ENCODE results near the gene TENM4.

TENM4 gene

DNA sequence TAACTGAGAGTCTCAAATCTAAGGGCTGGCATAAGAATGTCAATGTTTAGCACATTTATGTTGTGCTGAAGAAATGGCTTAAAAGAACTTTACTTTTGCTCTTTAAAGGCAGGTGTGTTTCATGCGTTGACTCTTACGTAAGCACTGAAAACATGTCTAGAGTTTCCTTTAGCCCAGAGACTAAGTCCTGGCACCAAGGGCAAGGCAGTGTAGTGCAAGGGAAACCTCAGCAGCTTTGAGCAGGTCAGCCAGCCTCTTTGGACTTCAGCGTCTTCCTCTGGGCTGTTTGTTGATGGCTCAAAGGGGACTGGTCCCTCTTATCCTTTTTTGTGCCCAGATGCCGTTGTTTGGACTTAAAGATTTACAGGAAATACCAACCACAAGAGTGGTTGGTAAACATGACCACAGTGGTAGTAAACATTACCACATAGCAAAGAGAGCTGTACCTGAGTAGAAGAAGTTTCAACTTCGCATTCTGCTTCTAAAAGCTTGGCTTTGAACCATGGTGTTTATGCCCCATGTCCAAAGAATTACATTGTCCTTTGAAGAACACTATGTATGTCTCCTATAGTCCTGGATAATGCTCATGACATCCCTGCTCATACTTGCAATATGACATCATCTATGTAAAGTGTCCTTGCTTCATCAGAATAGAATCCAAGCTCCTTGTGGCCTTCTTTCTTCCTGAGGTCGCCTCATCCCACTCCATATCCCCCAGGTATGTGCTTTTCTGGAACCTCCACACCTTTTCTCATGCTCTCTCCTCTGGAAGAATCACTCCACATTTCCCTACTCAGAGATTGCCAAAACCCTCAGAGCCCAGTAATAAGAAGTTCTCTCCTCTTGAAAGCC, 23.5 kb downstream of the TENM4 start:
- no peak for TF ChIP-seq CTCF (IDR thresholded peaks at IDR 0.05; ENCODE audit: control insufficient read depth, insufficient read depth, low read depth, low read length, missing control alignments)
- H3K4me3 ChIP-seq (ENCODE audit: control insufficient read depth, low read depth, low read length), result no peak overlapping the region
- DNase-seq (ENCODE audit: low read depth), result no peak

DNA sequence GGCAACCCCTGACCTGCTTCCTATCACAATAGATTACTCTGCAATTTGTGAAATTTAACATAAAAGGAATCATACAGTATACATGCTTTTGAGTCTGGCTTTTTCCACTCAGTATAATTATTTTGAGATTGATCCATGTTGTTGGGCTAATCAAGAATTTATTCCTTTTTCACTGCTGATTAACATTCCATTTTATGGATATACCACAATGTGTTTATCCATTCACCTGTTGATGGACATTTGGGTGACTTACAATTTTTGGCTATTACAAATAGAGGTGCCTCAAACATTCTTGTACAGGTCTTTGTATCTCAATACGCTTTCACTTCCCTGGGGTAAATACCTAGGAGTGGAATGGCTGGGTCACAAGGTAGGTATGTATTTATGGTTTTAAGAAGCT, 24.9 kb downstream of the TENM4 start:
- no peak overlapping the region for H3K4me3 ChIP-seq (ENCODE audit: control insufficient read depth, low read depth, low read length)
- no peak for TF ChIP-seq CTCF (IDR thresholded peaks at IDR 0.05; ENCODE audit: control insufficient read depth, insufficient read depth, low read depth, low read length, missing control alignments)
- DNase-seq (ENCODE audit: low read depth), result no peak

GRCh38 chr11:79415411-79415810, 25.4 kb downstream of the TENM4 start:
- no peak for DNase-seq (ENCODE audit: low read depth)
- H3K4me3 ChIP-seq (ENCODE audit: control insufficient read depth, low read depth, low read length), result no peak overlapping the region
- no peak for TF ChIP-seq CTCF (IDR thresholded peaks at IDR 0.05; ENCODE audit: control insufficient read depth, insufficient read depth, low read depth, low read length, missing control alignments)

DNA sequence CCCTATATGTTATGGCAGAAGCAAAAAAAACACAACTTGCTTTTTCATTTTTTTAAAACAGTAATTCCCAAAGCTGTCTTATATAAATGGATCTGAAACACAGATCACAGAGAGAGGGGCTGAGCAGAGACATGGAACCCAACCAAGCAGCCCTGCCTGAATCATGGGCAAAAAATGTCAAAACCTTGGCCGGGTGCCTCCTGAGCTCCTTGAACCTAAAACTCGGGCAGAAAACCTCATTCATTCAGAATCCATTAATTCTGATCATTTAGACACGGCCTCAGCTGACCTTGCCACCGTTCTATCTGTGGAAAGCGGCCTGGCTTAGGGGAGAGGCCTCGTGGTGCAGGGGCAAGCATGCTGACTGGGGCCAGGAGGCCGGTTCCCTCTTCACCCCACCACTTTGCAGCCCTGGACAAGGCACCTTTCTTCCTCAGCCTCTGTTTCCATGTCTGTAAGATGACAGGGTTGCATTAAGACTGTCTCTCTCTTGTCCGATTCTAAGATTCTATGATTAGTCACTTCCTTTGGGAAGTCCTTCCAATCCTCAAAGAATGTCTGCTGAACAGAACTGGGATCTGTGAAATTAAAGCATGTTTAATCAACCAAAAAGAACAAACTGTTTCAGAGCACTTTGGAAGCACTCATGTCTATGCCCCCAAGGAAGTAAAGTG, 26.0 kb downstream of the TENM4 start:
- no peak for TF ChIP-seq CTCF (IDR thresholded peaks at IDR 0.05; ENCODE audit: control insufficient read depth, insufficient read depth, low read depth, low read length, missing control alignments)
- peak overlapping the region; percentile 17; the same call in 1 of the 2 replicates for H3K4me3 ChIP-seq (ENCODE audit: control insufficient read depth, low read depth, low read length)
- no peak for DNase-seq (ENCODE audit: low read depth)

- H3K4me3 ChIP-seq (ENCODE audit: control insufficient read depth, low read depth, low read length), result no peak overlapping the region
- DNase-seq (ENCODE audit: low read depth), result no peak
- TF ChIP-seq CTCF (IDR thresholded peaks at IDR 0.05; ENCODE audit: control insufficient read depth, insufficient read depth, low read depth, low read length, missing control alignments), result no peak
Observed at GRCh38 chr11:79414041-79414440, 26.8 kb downstream of the TENM4 start.

- peak; percentile 77 for DNase-seq (ENCODE audit: low read depth)
- no peak overlapping the region for H3K4me3 ChIP-seq (ENCODE audit: control insufficient read depth, low read depth, low read length)
- TF ChIP-seq CTCF (IDR thresholded peaks at IDR 0.05; ENCODE audit: control insufficient read depth, insufficient read depth, low read depth, low read length, missing control alignments), result no peak
Observed at GRCh38 chr11:79413268-79413667, 27.6 kb downstream of the TENM4 start.
